Tibial nerve (tissue), 4 donors: ENCODE measurements around the gene RPRD1B. TPM values are rescaled to one million over a fixed set of nuclear protein-coding genes. Genes with fewer than 3 reads are reported as not detected.

ENCODE experiments used
- DNase-seq, 2 donors: peaks; one replicate each; pipeline ENCODE4 v3.0.0-alpha.2; 2019; ENCODE audit warnings: low spot score in 2 of 2
- H3K27ac ChIP-seq, 4 donors: fragments of 200-600 bp; sonication (generic) in 3 of 4; one replicate each; pipeline ENCODE4 v1.5.1; 2017 to 2019; ENCODE audit warnings: mild to moderate bottlenecking in 1 of 4
- H3K27me3 ChIP-seq, 2 donors: fragments of 200-600 bp; sonication (generic) in 1 of 2; one replicate each; pipeline versions ENCODE4 v1.5.1 to v1.6.0; 2017 to 2019
- H3K36me3 ChIP-seq, 3 donors: fragments of 200-600 bp; sonication (generic); one replicate each; pipeline ENCODE4 v1.5.1; 2018 to 2019
- H3K4me1 ChIP-seq, 4 donors: fragments of 200-600 bp; sonication (generic) in 3 of 4; one replicate each; pipeline ENCODE4 v1.5.1; 2017 to 2019
- H3K4me3 ChIP-seq, 4 donors: fragments of 200-600 bp; sonication (generic) in 3 of 4; one replicate each; pipeline ENCODE4 v1.5.1; 2017 to 2019; ENCODE audit warnings: mild to moderate bottlenecking in 1 of 4, moderate library complexity in 1 of 4
- H3K9me3 ChIP-seq, 4 donors: fragments of 200-600 bp; sonication (generic) in 3 of 4; one replicate each; pipeline ENCODE4 v1.5.1; 2017 to 2019
- EP300 ChIP-seq, 2 donors: sonication (generic); formaldehyde crosslinking; IDR thresholded peaks; one replicate each; pipeline ENCODE4 v1.6.1; 2017; ENCODE audit warnings: antibody characterized with exemption in 2 of 2, mild to moderate bottlenecking in 1 of 2
- POLR2A ChIP-seq, 2 donors: fragments of 450-650 bp; IDR thresholded peaks; one replicate each; pipeline ENCODE4 v1.6.1; 2017; ENCODE audit warnings: antibody characterized with exemption in 2 of 2, mild to moderate bottlenecking in 2 of 2, moderate library complexity in 2 of 2
- WGBS, 2 donors: methylation state at CpG; one replicate each; pipeline ENCODE4 v1.1.5; 2018; 5-methylcytosine and 5-hydroxymethylcytosine counted together
- total RNA-seq, 4 donors: library from RNA; depleted of rRNA; stranded (reverse); fragments of >200 nt; gene quantifications; one replicate each; pipeline ENCODE4 v1.1.0, GENCODE V29; 2016
- TF ChIP-seq, protein P1 (sequence below), 5 experiments: fragments of 200-600 bp in 3 of 5; fragments of 450-650 bp in 2 of 5; sonication (generic) in 3 of 5; IDR thresholded peaks; one replicate each; pipeline ENCODE4 v1.5.1; 2016 to 2019; ENCODE audit warnings: antibody characterized with exemption in 5 of 5, mild to moderate bottlenecking in 3 of 5, moderate library complexity in 2 of 5

RPRD1B gene
- total RNA-seq, 4 donors from 2014 or later = 28.5 to 36.3 (median 35.1) TPM

DNA sequence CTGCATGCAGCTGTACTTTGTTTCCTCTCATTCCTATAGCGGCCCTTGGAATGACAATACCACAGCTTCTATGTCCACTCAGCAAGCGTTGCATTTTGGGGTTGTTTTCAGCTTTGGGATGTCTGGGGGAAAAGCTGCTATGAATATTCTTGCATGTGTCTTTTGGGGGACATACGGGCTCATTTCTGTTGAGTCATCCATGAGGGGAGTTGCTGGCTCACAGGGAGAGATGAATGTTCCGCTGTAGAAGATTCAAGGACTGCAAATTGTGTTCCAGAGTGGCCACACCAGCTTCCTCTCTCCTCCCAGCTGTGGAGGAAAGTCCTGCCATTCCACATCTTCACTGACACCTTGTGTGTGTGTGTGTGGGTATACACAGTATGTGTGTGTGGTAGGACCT is 88.2 kb downstream of the RPRD1B start:
- no peak overlapping the region for H3K4me3 ChIP-seq
- no peak overlapping the region for H3K27ac ChIP-seq
- DNase-seq = no peak
- TF ChIP-seq POLR2A (IDR thresholded peaks at IDR 0.05) = no peak
- TF ChIP-seq, protein P1, sequence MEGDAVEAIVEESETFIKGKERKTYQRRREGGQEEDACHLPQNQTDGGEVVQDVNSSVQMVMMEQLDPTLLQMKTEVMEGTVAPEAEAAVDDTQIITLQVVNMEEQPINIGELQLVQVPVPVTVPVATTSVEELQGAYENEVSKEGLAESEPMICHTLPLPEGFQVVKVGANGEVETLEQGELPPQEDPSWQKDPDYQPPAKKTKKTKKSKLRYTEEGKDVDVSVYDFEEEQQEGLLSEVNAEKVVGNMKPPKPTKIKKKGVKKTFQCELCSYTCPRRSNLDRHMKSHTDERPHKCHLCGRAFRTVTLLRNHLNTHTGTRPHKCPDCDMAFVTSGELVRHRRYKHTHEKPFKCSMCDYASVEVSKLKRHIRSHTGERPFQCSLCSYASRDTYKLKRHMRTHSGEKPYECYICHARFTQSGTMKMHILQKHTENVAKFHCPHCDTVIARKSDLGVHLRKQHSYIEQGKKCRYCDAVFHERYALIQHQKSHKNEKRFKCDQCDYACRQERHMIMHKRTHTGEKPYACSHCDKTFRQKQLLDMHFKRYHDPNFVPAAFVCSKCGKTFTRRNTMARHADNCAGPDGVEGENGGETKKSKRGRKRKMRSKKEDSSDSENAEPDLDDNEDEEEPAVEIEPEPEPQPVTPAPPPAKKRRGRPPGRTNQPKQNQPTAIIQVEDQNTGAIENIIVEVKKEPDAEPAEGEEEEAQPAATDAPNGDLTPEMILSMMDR (IDR thresholded peaks at IDR 0.05) = no peak
- TF ChIP-seq EP300 (IDR thresholded peaks at IDR 0.05) = no peak
- H3K27me3 ChIP-seq = no peaks in the 10 kb centered on the region
- H3K9me3 ChIP-seq = no peaks in the 10 kb centered on the region
- peaks cover 0 to 28% (median 8%) of the 10 kb centered on the region in 4 donors for H3K4me1 ChIP-seq
- H3K36me3 ChIP-seq = no peaks in the 10 kb centered on the region
- 78 to 91% methylated on average over 4 of the region's 4 CpGs for WGBS, 2 donors

DNA sequence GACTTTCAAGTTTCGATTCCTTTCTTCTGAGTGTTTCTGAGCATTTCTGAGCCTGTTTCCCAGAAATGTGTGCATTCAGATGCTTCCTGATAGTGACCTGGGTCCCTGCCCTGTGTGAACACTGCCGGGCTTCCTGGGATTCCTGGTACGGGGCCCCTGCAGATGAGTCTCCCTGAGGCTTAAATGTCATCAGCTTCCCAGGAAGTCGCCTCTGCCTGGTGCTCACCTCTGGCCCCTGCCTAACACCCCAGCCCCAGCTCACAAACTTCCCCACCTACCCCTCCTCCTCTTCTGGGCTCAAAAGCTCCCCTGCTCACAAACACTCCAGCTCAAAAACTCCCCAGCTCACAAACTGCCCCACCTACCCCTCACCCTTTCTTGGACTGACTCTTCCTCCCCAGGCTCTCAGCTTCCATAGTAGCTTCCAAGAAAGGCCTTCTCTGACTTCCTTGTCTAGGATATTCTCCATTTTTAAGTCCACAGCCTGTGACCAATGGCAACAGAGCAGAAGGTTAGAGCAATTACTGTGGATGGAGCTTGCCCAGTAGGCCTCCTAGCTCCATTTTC is 89.6 kb downstream of the RPRD1B start:
- no peak overlapping the region for H3K4me3 ChIP-seq
- no peaks in the 10 kb centered on the region for H3K9me3 ChIP-seq
- DNase-seq = no peak
- H3K36me3 ChIP-seq = no peaks in the 10 kb centered on the region
- WGBS, 2 donors = 40 to 43% methylated on average over 4 of the region's 4 CpGs
- H3K27ac ChIP-seq = peak overlapping the region in 1 of 4 donors; percentile 4
- peaks cover 0 to 35% (median 8%) of the 10 kb centered on the region in 4 donors for H3K4me1 ChIP-seq
- TF ChIP-seq EP300 (IDR thresholded peaks at IDR 0.05) (no peak), POLR2A (IDR thresholded peaks at IDR 0.05) (no peak)
- TF ChIP-seq, protein P1 (IDR thresholded peaks at IDR 0.05) = no peak
- H3K27me3 ChIP-seq = no peaks in the 10 kb centered on the region

DNA sequence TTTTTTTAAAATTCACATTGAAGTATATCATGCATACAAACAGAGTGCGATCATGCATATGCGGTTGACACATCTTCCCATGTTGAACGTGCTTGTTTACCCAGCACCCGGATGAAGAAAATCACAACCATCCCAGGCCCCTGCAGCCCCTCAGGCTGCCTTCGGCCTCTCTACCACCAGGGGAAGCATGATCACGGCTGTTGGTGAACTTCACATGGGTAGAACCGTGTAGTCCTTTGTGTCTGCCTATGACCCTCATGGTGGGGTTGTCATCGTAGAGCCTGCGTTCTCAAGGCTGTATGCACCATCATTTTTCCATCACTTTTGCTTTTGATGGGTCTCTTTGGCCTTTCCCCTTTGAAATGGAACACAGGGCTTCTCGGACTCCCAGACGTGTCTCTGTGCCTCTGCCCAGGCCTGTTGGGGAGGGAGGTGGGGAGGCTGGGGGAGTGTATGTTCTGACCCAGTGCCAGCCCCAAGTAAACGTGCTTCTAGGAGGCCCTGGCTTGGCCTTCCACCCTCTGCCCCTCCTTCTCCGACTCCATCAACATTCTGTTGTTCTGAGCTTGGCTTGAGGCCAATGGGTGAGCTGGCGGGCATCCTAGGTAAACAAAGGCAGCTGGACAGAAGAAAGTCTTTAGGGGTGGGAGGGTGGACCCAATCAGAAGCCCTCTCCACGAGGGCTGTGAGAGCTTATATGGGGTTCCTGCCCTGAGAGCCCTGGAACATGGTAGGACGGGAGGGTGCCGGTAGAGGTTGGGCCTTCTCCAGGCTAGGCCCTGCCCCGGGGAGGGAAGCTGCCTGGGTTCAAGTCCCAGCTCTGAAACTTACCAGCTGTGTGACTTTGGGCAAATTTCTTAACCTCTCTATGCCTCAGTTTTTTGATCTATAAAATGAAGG is 91.9 kb downstream of the RPRD1B start:
- H3K9me3 ChIP-seq = no peaks in the 10 kb centered on the region
- peaks cover 0 to 35% (median 8%) of the 10 kb centered on the region in 4 donors for H3K4me1 ChIP-seq
- peak; percentile 41 to 72 for DNase-seq
- TF ChIP-seq EP300 (IDR thresholded peaks at IDR 0.05) = peak in 1 of 2 donors; percentile 72
- TF ChIP-seq, protein P1 (IDR thresholded peaks at IDR 0.05) = no peak
- no peaks in the 10 kb centered on the region for H3K27me3 ChIP-seq
- no peak overlapping the region for H3K4me3 ChIP-seq
- 24 to 29% methylated on average over 18 of the region's 18 CpGs for WGBS, 2 donors
- peak overlapping the region in 2 of 4 donors; percentile 3 to 25 for H3K27ac ChIP-seq
- H3K36me3 ChIP-seq = no peaks in the 10 kb centered on the region

DNA sequence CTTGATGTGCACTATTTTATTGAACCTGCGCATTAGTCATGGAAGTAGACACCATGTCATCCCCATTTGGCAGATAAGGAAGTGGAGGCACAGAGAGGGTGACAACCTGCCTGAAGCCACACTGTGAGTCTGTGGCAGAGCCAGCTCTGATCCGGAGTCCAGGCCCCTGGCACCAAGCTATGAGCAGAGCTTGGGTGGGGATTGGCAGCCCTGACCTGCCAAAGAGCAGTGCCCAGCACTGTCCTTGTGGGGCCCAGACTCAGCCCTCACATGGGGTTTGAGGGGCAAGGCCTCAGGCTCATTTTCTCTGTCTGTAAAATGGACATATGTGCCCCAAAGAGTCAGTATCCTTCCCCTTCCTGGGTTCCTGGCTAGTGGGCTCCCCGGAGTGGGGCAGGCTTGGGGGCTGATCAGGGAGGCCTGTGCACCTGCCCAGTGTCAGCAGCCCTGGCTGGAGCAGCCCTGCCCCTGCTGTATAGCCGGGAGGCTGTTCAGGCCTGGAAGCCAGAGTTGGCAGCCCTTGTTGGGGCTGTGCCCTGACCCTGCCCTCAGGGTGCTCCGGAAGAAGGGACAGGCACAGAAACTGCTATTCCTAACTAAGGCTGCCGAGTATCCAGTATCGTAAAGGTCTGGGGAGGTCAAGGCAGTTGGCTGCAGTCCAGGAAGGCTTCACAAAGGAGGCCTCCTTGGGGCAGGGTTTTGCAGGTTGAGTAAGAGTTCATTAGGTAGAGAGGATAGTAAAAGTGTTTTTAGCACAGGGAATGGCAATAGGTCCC is 92.8 kb downstream of the RPRD1B start:
- peak overlapping the region in 3 of 4 donors; percentile 22 to 54 (median 43) for H3K27ac ChIP-seq
- H3K4me1 ChIP-seq = peaks cover 0 to 32% (median 8%) of the 10 kb centered on the region in 4 donors
- H3K36me3 ChIP-seq = no peaks in the 10 kb centered on the region
- H3K27me3 ChIP-seq = no peaks in the 10 kb centered on the region
- WGBS, 2 donors = 45 to 59% methylated on average over 6 to 7 of the region's 7 CpGs
- H3K9me3 ChIP-seq = no peaks in the 10 kb centered on the region
- H3K4me3 ChIP-seq = no peak overlapping the region
- TF ChIP-seq POLR2A (IDR thresholded peaks at IDR 0.05) (no peak), EP300 (IDR thresholded peaks at IDR 0.05) (no peak)
- TF ChIP-seq, protein P1 (IDR thresholded peaks at IDR 0.05) = no peak
- DNase-seq = no peak
